K562 (cell line): ENCODE results near the gene ST3GAL5. TPM values are rescaled to one million over a fixed set of nuclear protein-coding genes. Genes with fewer than 3 reads are reported as not detected.

Experiments
- CBX8 ChIP-seq: fragments of 200-600 bp; sonication (generic); IDR thresholded peaks from 2 replicates; pipeline ENCODE4 v1.6.1; 2012; ENCODE audit warnings: borderline replicate concordance, mixed run types, low read depth, mild to moderate bottlenecking, moderate library complexity, mixed read lengths, low read length, control low read depth, inconsistent platforms; ENCODE audit not compliant: poor library complexity, severe bottlenecking; ENCODE audit errors: extremely low read depth
- CGGBP1 ChIP-seq: fragments of 250-450 bp; sonication (Bioruptor Pico); IDR thresholded peaks from 2 replicates; pipeline ENCODE4 v1.9.0; 2021; ENCODE audit warnings: mild to moderate bottlenecking
- CUX1 ChIP-seq: fragments of 200-800 bp; sonication (Bioruptor generic); IDR thresholded peaks from 2 replicates; pipeline ENCODE4 v1.6.1; 2016; ENCODE audit warnings: missing genetic modification characterization, missing compliant biosample characterization
- MEF2D ChIP-seq: conservative IDR thresholded peaks from 2 replicates; pipeline ENCODE4 v1.6.1; 2016; ENCODE audit warnings: low read depth, missing genetic modification characterization, missing compliant biosample characterization
- PRDM10 ChIP-seq: fragments of 450-650 bp; IDR thresholded peaks from 2 replicates; pipeline ENCODE4 v1.6.1; 2018; ENCODE audit not compliant: partially characterized antibody
- RAD51 ChIP-seq: fragments of 450-650 bp; IDR thresholded peaks from 2 replicates; pipeline ENCODE4 v1.7.1; 2016; ENCODE audit warnings: low read depth, mild to moderate bottlenecking, borderline replicate concordance
- RB1 ChIP-seq: fragments of 450-650 bp; IDR thresholded peaks from 2 replicates; pipeline ENCODE4 v1.6.1; 2017; ENCODE audit warnings: low read depth, mild to moderate bottlenecking
- RBBP5 ChIP-seq: fragments of 200-600 bp; sonication (generic); IDR thresholded peaks from 2 replicates; pipeline ENCODE4 v1.6.1; 2012; ENCODE audit warnings: borderline replicate concordance, mild to moderate bottlenecking, low read length, control low read depth, inconsistent platforms; ENCODE audit not compliant: insufficient read depth, poor library complexity, severe bottlenecking
- SETDB1 ChIP-seq: IDR thresholded peaks from one replicate; pipeline ENCODE4 v1.6.1; 2012; ENCODE audit warnings: low read length, control low read depth, inconsistent platforms
- ZNF592 ChIP-seq: fragments of 450-650 bp; IDR thresholded peaks from 2 replicates; pipeline ENCODE4 v1.6.1; 2017; ENCODE audit warnings: antibody characterized with exemption, mild to moderate bottlenecking
- polyA plus RNA-seq, 8 experiments: library from polyadenylated mRNA; depleted of rRNA in 4 of 8; stranded (reverse) in 5 of 8; unstranded in 3 of 8; fragments of >200 nt; fragmentation: Nextera tagmentation in 2 of 8; fragmentation: Illumina TruSeq in 1 of 8; extraction: Ambion mirVana in 2 of 8; extraction: Trizol in 1 of 8; gene quantifications; 2 replicates each; pipeline versions ENCODE4 v1.2.1 to v1.2.3, GENCODE V29; 2011 to 2014; ENCODE audit warnings: inconsistent platforms in 1 of 8, missing spikeins in 1 of 8
- total RNA-seq, 7 experiments: library from RNA; depleted of rRNA in 6 of 7; stranded (reverse); fragments of >200 nt in 6 of 7; fragmentation: Illumina TruSeq in 2 of 7; extraction: Trizol in 2 of 7; gene quantifications; 2 replicates each; pipeline versions ENCODE4 v1.2.1 to v1.2.3, GENCODE V29; 2011 to 2021; ENCODE audit warnings: low replicate concordance in 1 of 7

Gene ST3GAL5
- total and polyA plus RNA-seq, 9 of the 15 experiments (the other 6 are each of a cell fraction or from before 2014, with no cell fraction given): 1.6 to 10.0 (median 4.2) TPM

GRCh38 chr2:85888020-85888683, 638 bp downstream of the ST3GAL5 start (continued):
- TF ChIP-seq CBX8 (no peak), SETDB1 (no peak), MEF2D (tag) (no peak), ZNF592 (no peak), RAD51 (no peak), CGGBP1 (no peak), PRDM10 (peak; percentile 68), CUX1 (CRISPR knock-in tag) (peak; percentile 35; the same call in 1 of the 2 replicates), RBBP5 (peak; percentile 39), RB1 (no peak)
